GM19193 (cell line): ENCODE results near the gene ERI2.

ENCODE experiments used
- POLR2A ChIP-seq: IDR thresholded peaks from 4 replicates; pipeline ENCODE4 v1.6.1; 2011; ENCODE audit not compliant: insufficient read depth, insufficient read length; ENCODE audit errors: extremely low read depth

Gene ERI2

GRCh38 chr16:20830372-20830771 is 24.1 kb upstream of the ERI2 start:
- TF ChIP-seq POLR2A = no peak

GRCh38 chr16:20829536-20829935 is 23.3 kb upstream of the ERI2 start:
- no peak for TF ChIP-seq POLR2A

GRCh38 chr16:20826039-20826566 is 19.8 kb upstream of the ERI2 start:
- no peak for TF ChIP-seq POLR2A

GRCh38 chr16:20822521-20823325 is 16.5 kb upstream of the ERI2 start:
- no peak for TF ChIP-seq POLR2A

GRCh38 chr16:20821682-20822081 is 15.4 kb upstream of the ERI2 start:
- TF ChIP-seq POLR2A = no peak

- no peak for TF ChIP-seq POLR2A
Observed at GRCh38 chr16:20818929-20819585, 12.8 kb upstream of the ERI2 start.

- TF ChIP-seq POLR2A = no peak
Observed at GRCh38 chr16:20814784-20815183, 8.5 kb upstream of the ERI2 start.

- no peak for TF ChIP-seq POLR2A
Observed at GRCh38 chr16:20812510-20812909, 6.2 kb upstream of the ERI2 start.

GRCh38 chr16:20811889-20812439 is 5.7 kb upstream of the ERI2 start:
- TF ChIP-seq POLR2A = no peak

GRCh38 chr16:20807862-20808261 is 1.6 kb upstream of the ERI2 start:
- no peak for TF ChIP-seq POLR2A

GRCh38 chr16:20803561-20804214 is 2.6 kb downstream of the ERI2 start:
- no peak for TF ChIP-seq POLR2A

- TF ChIP-seq POLR2A = no peak
Observed at GRCh38 chr16:20803192-20803560, 3.1 kb downstream of the ERI2 start.

GRCh38 chr16:20801278-20801677 is 5.0 kb downstream of the ERI2 start:
- no peak for TF ChIP-seq POLR2A

GRCh38 chr16:20799599-20799998 is 6.7 kb downstream of the ERI2 start:
- TF ChIP-seq POLR2A = no peak

- TF ChIP-seq POLR2A = no peak
Observed at GRCh38 chr16:20798364-20798763, 7.9 kb downstream of the ERI2 start.
